Activated naive CD4-positive, alpha-beta T cell treated with anti-CD3 and anti-CD28 coated beads, Interleukin-2, amount 50 U/mL, for 24 hours (primary cell): ENCODE measurements around the gene NAGPA.
A peak's percentile ranks its signal among the peaks of the same experiment; 100 is the strongest.
"Not testable (repeated sequence)": the region's sequence is repeated elsewhere in the genome, so short reads cannot be mapped to it uniquely, and the experiment has no call there.

ENCODE experiments used
- H3K27ac Mint-ChIP-seq: one replicate; pipeline ENCODE4 v1.8.0; 2021; ENCODE audit warnings: mild to moderate bottlenecking, mixed read lengths
- H3K27me3 Mint-ChIP-seq: one replicate; pipeline ENCODE4 v1.8.0; 2021; ENCODE audit warnings: mixed read lengths
- H3K36me3 Mint-ChIP-seq: one replicate; pipeline ENCODE4 v1.8.0; 2021; ENCODE audit warnings: mixed read lengths
- H3K4me1 Mint-ChIP-seq: one replicate; pipeline ENCODE4 v1.8.0; 2021; ENCODE audit warnings: mixed read lengths
- H3K4me3 Mint-ChIP-seq: one replicate; pipeline ENCODE4 v1.8.0; 2021; ENCODE audit warnings: mild to moderate bottlenecking, mixed read lengths
- H3K9me3 Mint-ChIP-seq: one replicate; pipeline ENCODE4 v1.8.0; 2021; ENCODE audit warnings: mixed read lengths

Gene NAGPA, protein sequence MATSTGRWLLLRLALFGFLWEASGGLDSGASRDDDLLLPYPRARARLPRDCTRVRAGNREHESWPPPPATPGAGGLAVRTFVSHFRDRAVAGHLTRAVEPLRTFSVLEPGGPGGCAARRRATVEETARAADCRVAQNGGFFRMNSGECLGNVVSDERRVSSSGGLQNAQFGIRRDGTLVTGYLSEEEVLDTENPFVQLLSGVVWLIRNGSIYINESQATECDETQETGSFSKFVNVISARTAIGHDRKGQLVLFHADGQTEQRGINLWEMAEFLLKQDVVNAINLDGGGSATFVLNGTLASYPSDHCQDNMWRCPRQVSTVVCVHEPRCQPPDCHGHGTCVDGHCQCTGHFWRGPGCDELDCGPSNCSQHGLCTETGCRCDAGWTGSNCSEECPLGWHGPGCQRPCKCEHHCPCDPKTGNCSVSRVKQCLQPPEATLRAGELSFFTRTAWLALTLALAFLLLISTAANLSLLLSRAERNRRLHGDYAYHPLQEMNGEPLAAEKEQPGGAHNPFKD

DNA sequence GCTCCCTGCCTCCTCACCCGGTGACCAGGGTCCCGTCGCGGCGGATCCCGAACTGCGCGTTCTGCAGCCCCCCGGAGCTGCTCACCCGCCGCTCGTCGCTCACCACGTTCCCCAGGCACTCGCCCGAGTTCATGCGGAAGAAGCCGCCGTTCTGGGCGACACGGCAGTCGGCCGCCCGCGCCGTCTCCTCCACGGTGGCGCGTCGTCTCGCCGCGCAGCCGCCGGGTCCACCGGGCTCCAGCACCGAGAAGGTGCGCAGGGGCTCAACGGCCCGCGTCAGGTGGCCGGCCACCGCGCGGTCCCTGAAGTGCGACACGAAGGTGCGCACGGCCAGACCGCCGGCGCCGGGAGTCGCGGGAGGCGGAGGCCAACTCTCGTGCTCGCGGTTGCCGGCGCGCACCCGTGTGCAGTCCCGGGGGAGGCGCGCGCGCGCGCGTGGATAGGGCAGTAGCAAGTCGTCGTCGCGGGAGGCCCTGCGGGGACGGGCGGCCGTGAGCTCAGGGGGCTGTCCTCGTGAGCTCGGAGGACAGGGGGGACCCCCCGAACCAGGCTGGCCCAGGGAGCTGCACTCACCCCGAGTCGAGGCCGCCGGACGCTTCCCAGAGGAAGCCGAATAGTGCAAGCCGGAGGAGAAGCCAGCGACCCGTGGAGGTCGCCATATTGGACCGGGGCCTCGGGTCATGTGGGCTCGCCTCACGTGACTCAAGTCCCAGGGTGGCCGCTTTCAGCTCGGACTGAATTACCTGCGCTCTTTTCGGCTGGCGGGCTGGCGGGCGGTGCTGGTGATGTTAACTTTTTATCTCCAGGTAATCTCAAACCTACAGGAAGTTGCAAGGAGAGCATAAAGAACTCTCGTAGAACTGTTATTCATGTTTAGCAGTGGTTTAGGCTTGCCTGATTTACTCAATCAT, at the start of gene NAGPA:
TSS of gene NAGPA (minus strand) at position 680 of the 911 bp plus-strand sequence. CDS start at position 659, 21 bp downstream.
- H3K36me3 Mint-ChIP-seq, result no peaks in the 10 kb centered on the region
- peaks cover 27% of the 10 kb centered on the region for H3K4me1 Mint-ChIP-seq
- no peaks in the 10 kb centered on the region for H3K27me3 Mint-ChIP-seq
- peak within 1 kb of the TSS; percentile 95 for H3K27ac Mint-ChIP-seq
- no peaks in the 10 kb centered on the region for H3K9me3 Mint-ChIP-seq
- peak within 1 kb of the TSS; percentile 88 for H3K4me3 Mint-ChIP-seq

DNA sequence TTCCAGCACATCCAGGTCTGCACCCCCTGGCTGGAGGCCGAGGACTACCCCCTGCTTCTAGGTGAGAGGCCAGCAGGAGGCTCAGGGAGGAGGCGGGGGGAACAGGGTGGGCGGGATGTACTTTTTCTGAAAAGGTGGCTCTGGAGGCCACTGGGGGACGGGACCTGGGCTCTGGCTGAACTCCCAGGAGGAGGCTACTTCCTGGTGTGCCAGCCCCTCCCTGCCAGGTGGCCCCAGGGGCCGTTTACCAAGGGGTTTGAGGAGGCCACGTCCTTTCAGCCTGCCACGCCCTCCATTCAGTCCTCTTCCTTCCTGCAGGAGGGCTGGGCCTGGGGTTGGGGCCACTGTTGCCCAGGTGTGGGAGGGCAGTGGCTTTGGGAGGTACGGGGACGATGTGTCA, 47.3 kb upstream of the NAGPA start:
- not testable (repeated sequence) for H3K4me3 Mint-ChIP-seq, H3K27ac Mint-ChIP-seq, H3K36me3 Mint-ChIP-seq, H3K4me1 Mint-ChIP-seq, H3K9me3 Mint-ChIP-seq, H3K27me3 Mint-ChIP-seq

DNA sequence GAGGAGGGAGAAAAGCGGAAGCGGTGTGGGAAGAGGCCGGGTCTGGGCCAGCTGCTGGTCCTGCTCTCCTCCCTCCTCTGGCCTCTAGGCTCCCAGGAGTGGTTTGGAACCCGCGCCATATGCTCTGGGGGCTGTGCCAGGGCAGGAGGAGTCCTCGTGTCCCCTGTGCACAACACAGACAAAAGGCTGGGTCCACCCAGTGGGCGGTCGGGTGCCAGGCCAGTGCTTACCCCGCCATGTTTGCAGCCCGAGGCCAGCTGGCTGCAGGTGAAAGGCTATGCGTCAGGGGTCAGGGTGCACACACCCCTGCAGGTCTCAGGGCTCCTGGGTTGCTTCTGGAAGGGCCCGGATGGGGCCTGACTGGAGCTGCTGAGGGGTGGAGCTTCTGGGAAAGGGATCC, 46.7 kb upstream of the NAGPA start:
- not testable (repeated sequence) for H3K4me3 Mint-ChIP-seq, H3K36me3 Mint-ChIP-seq, H3K9me3 Mint-ChIP-seq, H3K27ac Mint-ChIP-seq, H3K27me3 Mint-ChIP-seq, H3K4me1 Mint-ChIP-seq

DNA sequence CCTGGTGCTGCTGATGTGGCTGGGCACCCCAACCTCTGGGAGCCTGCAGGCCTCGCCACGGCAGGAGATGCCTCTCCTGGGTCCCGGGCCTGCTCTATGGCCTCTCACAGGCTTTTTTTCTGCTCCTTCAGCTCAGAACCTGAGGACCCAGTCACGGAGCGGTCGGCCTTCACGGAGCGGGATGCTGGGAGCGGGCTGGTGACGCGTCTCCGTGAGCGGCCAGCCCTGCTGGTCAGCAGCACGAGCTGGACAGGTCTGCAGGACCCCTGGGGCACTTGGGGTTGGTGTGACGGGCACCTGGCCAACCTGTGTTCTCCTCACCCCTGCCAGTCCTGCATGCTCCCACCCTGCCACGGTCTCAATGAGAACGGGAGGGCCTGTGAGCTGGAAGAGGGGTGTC, 44.9 kb upstream of the NAGPA start:
- Mint-ChIP-seq H3K27ac (no peak overlapping the region), H3K36me3 (peaks cover 5% of the 10 kb centered on the region), H3K4me3 (no peak overlapping the region), H3K27me3 (no peaks in the 10 kb centered on the region), H3K9me3 (no peaks in the 10 kb centered on the region), H3K4me1 (peaks cover 9% of the 10 kb centered on the region)

DNA sequence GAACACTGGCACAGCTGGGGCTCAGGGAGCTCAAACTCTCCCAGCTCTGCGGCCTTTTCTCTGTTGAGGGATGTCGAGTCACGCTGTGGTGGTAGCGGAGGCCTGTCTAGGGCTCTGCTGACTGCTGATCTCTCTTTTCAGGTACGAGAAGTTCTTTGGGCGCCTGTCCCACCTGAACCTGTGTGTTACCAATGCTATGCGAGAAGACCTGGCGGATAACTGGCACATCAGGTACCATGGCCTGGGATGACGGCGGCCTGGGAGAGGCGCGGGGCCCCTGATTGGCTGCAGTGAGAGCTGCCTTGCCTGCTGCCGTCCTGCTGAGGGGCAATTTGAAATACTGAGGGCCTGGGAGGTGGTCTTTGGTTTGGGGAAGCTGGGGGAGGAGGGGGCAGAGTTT, 43.6 kb upstream of the NAGPA start:
- Mint-ChIP-seq H3K4me1 (peaks cover 21% of the 10 kb centered on the region), H3K36me3 (peaks cover 9% of the 10 kb centered on the region), H3K27me3 (no peaks in the 10 kb centered on the region), H3K4me3 (no peak overlapping the region), H3K27ac (no peak overlapping the region), H3K9me3 (no peaks in the 10 kb centered on the region)

DNA sequence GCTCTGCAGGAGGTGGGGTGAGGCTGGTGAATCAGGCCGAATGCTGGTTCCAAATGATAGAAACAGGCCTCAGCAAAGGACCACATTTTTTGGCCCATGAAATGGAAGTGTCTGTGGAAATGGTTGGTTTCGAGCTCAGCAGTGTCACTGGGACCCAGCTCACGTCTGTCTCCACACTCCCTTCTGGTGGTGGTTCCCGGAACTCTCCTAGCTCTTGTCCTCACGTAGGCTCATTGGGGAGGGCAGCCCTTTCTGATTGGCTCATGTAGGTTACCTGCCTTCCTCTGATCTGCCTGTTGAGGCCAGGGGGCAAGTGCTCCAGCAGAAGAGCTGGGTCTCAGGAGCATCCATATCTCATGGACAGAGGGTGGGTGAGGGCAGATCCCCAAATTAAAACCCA, 41.9 kb upstream of the NAGPA start:
- H3K4me1 Mint-ChIP-seq, result peaks cover 32% of the 10 kb centered on the region
- no peaks in the 10 kb centered on the region for H3K27me3 Mint-ChIP-seq
- H3K27ac Mint-ChIP-seq, result no peak overlapping the region
- H3K4me3 Mint-ChIP-seq, result no peak overlapping the region
- no peaks in the 10 kb centered on the region for H3K9me3 Mint-ChIP-seq
- H3K36me3 Mint-ChIP-seq, result peaks cover 9% of the 10 kb centered on the region

DNA sequence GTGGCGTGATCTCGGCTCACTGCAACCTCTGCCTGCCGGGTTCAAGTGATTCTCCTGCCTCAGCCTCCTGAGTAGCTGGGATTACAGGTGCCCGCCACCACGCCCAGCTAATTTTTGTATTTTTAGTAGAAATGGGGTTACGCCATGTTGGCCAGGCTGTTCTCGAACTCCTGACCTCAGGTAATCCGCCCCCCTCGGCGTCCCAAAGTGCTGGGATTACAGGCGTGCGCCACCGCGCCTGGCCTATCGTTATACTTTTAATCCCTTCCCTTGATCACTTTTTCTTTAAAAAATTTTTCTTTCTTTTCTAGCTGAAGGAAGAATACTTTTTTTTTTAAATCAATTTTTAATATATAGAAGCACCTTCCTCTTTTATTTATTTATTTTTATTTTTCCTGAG, 40.0 kb upstream of the NAGPA start:
- H3K4me3 Mint-ChIP-seq, H3K36me3 Mint-ChIP-seq, H3K27ac Mint-ChIP-seq, H3K9me3 Mint-ChIP-seq, H3K27me3 Mint-ChIP-seq: not testable (repeated sequence)
- peaks cover 32% of the 10 kb centered on the region for H3K4me1 Mint-ChIP-seq

DNA sequence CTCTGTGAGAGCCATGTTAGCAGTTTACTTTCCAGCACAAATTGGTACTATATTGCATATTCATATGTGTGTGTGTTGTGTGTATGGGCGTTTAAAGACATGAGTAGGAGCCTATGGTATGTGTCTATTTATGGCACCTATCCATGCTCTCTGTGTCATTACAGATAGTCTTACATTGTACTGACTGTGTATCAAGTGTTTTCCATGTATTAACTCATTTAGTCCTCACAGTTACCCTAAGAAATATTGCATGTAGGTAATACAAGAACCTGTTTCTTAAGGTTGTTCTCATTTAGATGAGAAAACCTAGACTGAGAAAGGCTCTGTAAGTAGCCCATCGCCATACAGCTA, 39.5 kb upstream of the NAGPA start:
- Mint-ChIP-seq H3K27me3 (no peaks in the 10 kb centered on the region), H3K4me1 (peaks cover 32% of the 10 kb centered on the region), H3K4me3 (peak overlapping the region; percentile 97), H3K27ac (peak overlapping the region; percentile 99), H3K9me3 (no peaks in the 10 kb centered on the region), H3K36me3 (peaks cover 7% of the 10 kb centered on the region)

DNA sequence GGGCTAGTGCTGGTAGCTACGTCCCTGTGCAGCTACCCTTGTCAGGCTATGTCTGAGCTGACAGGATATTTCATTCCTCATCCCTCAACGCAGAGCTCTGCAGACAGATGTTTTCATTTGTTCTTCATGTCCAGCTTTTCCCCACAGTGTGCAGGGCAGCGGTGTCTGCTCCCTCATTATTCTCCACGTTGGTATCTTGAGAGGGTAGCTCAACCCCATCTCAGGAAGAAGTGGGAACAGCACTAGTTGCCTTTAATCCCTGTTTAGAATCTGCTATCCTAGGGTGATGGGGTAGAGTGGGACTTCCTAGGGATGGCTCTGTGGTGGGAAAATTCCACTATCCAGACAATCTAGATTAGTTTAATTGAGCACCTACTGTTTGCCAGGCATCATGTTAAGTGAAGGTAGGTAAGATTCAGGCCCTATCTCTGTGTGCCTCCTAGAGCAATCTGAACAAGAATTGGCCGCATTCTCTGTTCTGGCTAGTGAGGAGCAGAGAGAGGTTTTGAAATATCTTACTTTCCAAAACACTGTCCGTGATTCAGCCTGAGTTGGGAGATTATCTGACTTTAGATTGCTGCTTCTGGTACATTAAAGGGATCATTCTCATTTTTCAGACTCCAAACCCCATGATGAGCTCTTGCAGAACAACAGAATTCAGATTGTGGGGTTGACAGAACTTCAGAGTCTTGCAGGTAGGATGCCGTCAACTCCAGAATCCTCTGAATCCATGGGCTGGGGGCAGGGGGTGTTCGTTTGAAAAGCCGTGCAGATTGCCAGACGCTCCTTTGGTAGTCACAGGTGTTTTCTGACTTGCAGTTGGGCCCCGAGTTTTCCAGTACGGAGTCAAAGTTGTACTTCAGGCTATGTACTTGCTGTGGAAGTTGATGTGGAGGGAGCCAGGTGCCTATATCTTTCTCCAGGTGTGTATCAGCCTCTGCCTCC, 38.9 kb upstream of the NAGPA start:
- Mint-ChIP-seq H3K9me3 (no peaks in the 10 kb centered on the region), H3K4me3 (peak overlapping the region; percentile 97), H3K4me1 (peaks cover 32% of the 10 kb centered on the region), H3K27me3 (no peaks in the 10 kb centered on the region), H3K27ac (peak overlapping the region; percentile 99), H3K36me3 (peaks cover 7% of the 10 kb centered on the region)

DNA sequence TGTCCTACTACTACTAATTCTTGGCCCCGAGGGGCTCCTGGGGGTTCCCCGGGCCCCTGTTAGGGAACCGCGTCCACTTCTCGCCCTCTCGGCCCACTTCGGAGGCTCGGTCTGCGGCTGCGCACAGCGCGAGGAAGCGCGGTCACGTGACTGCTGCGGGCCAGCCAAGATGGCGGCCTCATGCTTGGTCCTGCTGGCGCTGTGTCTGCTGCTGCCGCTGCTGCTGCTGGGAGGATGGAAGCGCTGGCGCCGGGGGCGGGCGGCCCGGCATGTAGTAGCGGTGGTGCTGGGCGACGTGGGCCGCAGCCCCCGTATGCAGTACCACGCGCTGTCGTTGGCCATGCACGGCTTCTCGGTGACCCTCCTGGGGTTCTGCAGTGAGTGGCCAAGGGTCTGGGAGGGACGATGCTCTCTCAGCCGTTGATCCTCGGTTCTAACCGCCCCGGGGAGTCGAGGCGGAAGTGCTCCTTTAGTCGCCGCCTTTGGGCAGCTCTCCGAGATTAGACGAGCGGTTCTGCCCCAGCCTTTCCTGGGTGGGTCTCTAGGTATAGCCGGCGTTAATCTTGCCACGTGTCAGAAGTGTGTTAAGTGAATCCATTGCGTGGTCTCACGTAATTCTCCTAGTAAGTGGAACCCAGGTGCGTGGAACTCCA, 38.1 kb upstream of the NAGPA start, which contains the start of gene ALG1:
TSS of gene ALG1 (plus strand) at position 163 of the 653 bp plus-strand sequence. CDS start at position 170, 7 bp downstream.
- H3K27ac Mint-ChIP-seq, result peak within 1 kb of the TSS; percentile 99
- H3K27me3 Mint-ChIP-seq, result no peaks in the 10 kb centered on the region
- no peaks in the 10 kb centered on the region for H3K9me3 Mint-ChIP-seq
- peak within 1 kb of the TSS; percentile 97 for H3K4me3 Mint-ChIP-seq
- H3K36me3 Mint-ChIP-seq, result peaks cover 7% of the 10 kb centered on the region
- peaks cover 32% of the 10 kb centered on the region for H3K4me1 Mint-ChIP-seq

DNA sequence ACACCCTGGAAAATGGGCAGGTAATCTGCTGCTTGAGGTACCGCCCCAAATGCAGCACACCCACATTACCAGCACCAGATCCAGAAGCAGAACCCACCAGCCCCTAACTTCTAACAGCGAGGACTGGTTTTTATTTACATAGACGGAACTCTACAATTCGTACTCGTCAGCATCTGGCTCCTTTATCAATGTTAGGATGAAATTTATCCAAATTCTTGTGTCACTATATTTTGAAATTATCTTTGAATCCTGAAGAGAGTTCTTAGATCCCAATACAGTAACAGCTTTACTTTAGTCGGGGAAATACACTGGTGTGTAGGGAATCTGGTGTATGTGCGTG, 37.6 kb upstream of the NAGPA start:
- no peaks in the 10 kb centered on the region for H3K27me3 Mint-ChIP-seq
- H3K27ac Mint-ChIP-seq, result peak overlapping the region; percentile 99
- peaks cover 32% of the 10 kb centered on the region for H3K4me1 Mint-ChIP-seq
- peaks cover 7% of the 10 kb centered on the region for H3K36me3 Mint-ChIP-seq
- no peaks in the 10 kb centered on the region for H3K9me3 Mint-ChIP-seq
- H3K4me3 Mint-ChIP-seq, result peak overlapping the region; percentile 97

DNA sequence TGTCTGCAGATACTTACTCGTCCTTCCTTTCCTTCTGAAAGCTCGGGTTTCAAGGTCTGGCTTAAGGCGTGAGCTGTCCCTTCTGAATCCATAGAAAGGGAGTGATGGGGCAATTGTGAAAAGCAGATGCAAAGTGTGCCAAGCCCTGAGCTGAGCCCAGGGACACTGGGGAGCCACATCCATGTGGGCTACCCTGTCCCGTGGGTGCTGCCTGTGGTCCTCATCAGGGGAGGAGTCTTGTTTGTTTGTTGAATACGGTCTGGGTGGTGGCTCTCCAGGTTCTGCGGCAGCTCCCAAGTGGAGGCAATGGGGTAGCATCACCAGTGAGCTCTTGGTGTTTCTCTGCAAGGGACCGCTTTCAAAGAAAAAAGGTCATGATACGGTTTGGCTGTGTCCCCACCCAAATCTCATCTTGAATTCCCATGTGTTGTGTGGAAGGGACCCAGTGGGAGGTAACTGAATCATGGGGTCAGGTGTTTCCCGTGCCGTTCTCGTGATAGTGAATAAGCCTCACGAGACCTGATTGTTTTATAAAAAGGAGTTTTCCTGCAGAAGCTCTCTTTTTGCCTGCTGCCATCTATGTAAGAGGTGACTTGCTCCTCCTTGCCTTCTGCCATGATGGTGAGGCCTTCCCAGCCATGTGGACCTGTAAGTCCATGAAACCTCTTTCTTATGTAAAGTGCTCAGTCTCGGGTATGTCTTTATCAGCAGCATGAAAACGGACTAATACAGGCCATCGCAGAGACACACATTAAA, 36.9 kb upstream of the NAGPA start:
- Mint-ChIP-seq H3K27me3 (no peaks in the 10 kb centered on the region), H3K36me3 (peaks cover 7% of the 10 kb centered on the region), H3K4me1 (peaks cover 32% of the 10 kb centered on the region), H3K9me3 (no peaks in the 10 kb centered on the region), H3K27ac (peak overlapping the region; percentile 99), H3K4me3 (peak overlapping the region; percentile 97)

DNA sequence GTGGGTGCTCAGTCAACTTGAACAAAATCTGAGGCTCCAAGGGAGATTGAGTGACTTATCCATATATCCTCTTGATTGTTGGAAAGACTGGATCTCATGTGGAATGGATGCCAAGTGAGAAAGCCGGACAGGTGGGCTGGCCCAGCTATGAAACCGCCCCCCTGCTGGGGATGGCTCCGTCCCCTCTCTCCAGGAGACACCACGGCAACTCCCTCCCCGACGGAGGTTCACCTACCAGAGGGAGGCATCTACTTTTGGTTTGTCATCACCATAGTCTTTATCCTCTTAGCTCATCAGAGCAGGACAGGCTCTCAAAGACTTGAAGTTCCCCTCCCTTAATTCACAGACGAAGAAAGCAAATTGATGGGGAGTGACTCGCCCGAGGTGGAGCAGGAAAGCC, 36.1 kb upstream of the NAGPA start:
- Mint-ChIP-seq H3K27ac (no peak overlapping the region), H3K4me1 (peaks cover 26% of the 10 kb centered on the region), H3K4me3 (no peak overlapping the region), H3K36me3 (peaks cover 5% of the 10 kb centered on the region), H3K9me3 (no peaks in the 10 kb centered on the region), H3K27me3 (no peaks in the 10 kb centered on the region)

DNA sequence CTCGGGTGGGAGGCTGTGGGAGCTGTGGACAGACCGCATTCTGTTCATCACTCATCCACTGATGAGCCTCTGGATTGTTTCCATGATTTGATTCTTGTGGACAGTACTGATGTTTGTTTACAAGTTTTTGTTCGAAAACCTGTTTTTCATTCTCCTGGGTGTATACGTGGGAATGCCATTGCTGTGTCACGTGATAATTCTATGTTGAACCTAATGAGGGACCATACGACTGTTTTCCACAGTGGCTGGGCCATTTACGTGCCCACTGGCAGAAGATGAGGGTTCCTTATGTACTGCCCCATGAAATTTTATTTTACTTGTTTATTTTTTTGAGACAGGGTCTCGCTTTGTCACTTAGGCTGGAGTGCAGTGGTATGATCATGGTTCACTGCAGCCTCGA, 35.3 kb upstream of the NAGPA start:
- no peak overlapping the region for H3K4me3 Mint-ChIP-seq
- no peaks in the 10 kb centered on the region for H3K9me3 Mint-ChIP-seq
- no peaks in the 10 kb centered on the region for H3K27me3 Mint-ChIP-seq
- peaks cover 4% of the 10 kb centered on the region for H3K36me3 Mint-ChIP-seq
- H3K27ac Mint-ChIP-seq, result no peak overlapping the region
- peaks cover 22% of the 10 kb centered on the region for H3K4me1 Mint-ChIP-seq
